SK-N-SH (cell line): Measurements from ENCODE around the gene KCNK4.

ENCODE experiments used
- CTCF ChIP-seq: fragments of 200-600 bp; sonication (generic); IDR thresholded peaks from 2 replicates; pipeline ENCODE4 v1.6.1; 2017; ENCODE audit warnings: antibody characterized with exemption, mild to moderate bottlenecking, moderate library complexity
- TF ChIP-seq, protein P1 (sequence below): IDR thresholded peaks from 2 replicates; pipeline ENCODE4; 2012

DNA sequence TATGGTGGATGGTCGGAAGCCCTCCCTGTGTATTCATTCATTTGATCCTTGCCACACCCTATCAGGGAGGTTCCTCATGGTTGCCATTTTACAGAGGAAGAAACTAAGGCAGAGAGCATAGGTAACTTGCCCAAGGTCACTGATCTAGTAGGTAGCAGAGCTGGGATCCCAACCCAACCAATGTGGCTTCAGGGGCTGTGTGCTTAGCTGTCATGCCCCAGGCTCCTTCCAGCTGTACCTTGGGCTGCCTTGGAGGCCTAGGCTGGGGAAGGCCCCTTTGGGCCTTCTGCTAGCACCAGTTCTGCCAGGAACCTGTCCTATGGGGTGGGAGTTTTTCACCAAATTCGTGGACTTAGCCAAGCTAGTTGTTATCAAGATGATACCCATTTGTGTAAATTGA is 15.3 kb upstream of the KCNK4 start:
- TF ChIP-seq CTCF, result no peak
- TF ChIP-seq, protein P1, sequence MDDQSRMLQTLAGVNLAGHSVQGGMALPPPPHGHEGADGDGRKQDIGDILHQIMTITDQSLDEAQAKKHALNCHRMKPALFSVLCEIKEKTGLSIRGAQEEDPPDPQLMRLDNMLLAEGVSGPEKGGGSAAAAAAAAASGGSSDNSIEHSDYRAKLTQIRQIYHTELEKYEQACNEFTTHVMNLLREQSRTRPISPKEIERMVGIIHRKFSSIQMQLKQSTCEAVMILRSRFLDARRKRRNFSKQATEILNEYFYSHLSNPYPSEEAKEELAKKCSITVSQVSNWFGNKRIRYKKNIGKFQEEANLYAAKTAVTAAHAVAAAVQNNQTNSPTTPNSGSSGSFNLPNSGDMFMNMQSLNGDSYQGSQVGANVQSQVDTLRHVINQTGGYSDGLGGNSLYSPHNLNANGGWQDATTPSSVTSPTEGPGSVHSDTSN, result no peak
